Daoy (cell line): ENCODE measurements around the gene OR10G7. TPM values are rescaled to one million over a fixed set of nuclear protein-coding genes. Genes with fewer than 3 reads are reported as not detected.
A peak's percentile ranks its signal among the peaks of the same experiment; 100 is the strongest.

Experiments used
- DNase-seq: peaks from one replicate; pipeline ENCODE4 v3.0.0-alpha.2; 2015; ENCODE audit warnings: low read depth
- total RNA-seq: library from RNA; depleted of rRNA; stranded (reverse); fragments of >200 nt; shearing (Covaris generic); gene quantifications from 2 replicates; pipeline ENCODE4 v1.2.3, GENCODE V29; 2014; rRNA removed

Gene OR10G7
- total RNA-seq, result not detected in 2 replicates

GRCh38 chr11:124041254-124041653, at the start of gene OR10G7:
TSS of gene OR10G7 (minus strand) at chr11:124041325. CDS start at chr11:124039001, 2,324 bp downstream.
- DNase-seq, result no peak

- no peak for DNase-seq
These were observed 45.1 kb upstream of the OR10G7 start for GRCh38 chr11:124085997-124086846.

- DNase-seq, result no peak
These were observed 44.5 kb upstream of the OR10G7 start for GRCh38 chr11:124085583-124085982.

GRCh38 chr11:124082371-124082770, 41.2 kb upstream of the OR10G7 start:
- no peak for DNase-seq

- no peak for DNase-seq
These were observed 40.4 kb upstream of the OR10G7 start for GRCh38 chr11:124081483-124081882.

- peak; percentile 17 for DNase-seq
These were observed 39.3 kb upstream of the OR10G7 start for GRCh38 chr11:124080327-124081001.

- no peak for DNase-seq
These were observed 38.7 kb upstream of the OR10G7 start for GRCh38 chr11:124079631-124080326.

GRCh38 chr11:124078591-124078990, 37.5 kb upstream of the OR10G7 start:
- no peak for DNase-seq

GRCh38 chr11:124077266-124077665, 36.1 kb upstream of the OR10G7 start:
- no peak for DNase-seq

- peak; percentile 33 for DNase-seq
These were observed 34.9 kb upstream of the OR10G7 start for GRCh38 chr11:124075841-124076651.

GRCh38 chr11:124075492-124075840, 34.3 kb upstream of the OR10G7 start:
- DNase-seq, result no peak

- no peak for DNase-seq
These were observed 33.4 kb upstream of the OR10G7 start for GRCh38 chr11:124074554-124074953.

GRCh38 chr11:124072147-124072546, 31.0 kb upstream of the OR10G7 start:
- DNase-seq, result no peak

GRCh38 chr11:124071623-124071948, 30.5 kb upstream of the OR10G7 start:
- DNase-seq, result no peak

GRCh38 chr11:124070915-124071622, 29.9 kb upstream of the OR10G7 start:
- DNase-seq, result peak; percentile 72

- DNase-seq, result peak; percentile 80
These were observed 28.6 kb upstream of the OR10G7 start for GRCh38 chr11:124069429-124070401.

GRCh38 chr11:124068601-124069110, 27.5 kb upstream of the OR10G7 start:
- no peak for DNase-seq

- DNase-seq, result no peak
These were observed 11.8 kb upstream of the OR10G7 start for GRCh38 chr11:124052966-124053365.

GRCh38 chr11:124050748-124051147, 9.6 kb upstream of the OR10G7 start:
- no peak for DNase-seq

- DNase-seq, result no peak
These were observed 2.3 kb upstream of the OR10G7 start for GRCh38 chr11:124043420-124043819.
